ENCODE data around the gene TSHZ2.

The TSHZ2 gene

DNA sequence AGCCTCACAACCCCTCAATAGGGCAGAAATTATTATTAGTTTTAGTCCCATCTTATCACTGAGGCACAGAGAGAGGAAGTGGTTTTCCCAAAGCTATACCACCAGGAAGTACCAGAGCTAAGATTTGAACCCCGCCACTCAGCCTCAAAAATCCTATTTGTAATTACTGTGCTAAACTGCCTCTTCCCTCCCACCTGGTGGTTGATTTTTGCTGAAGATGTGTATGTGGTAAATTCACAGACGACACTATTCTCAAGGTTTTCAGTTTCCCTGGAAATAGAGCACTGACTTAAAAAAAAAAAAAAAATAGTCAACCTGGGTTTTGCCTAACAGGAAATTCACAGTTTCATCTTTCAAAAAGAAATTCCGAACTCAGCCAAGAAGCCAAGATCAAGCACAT lies 57.9 kb downstream of the TSHZ2 start:
- no peak for DNase-seq

DNA sequence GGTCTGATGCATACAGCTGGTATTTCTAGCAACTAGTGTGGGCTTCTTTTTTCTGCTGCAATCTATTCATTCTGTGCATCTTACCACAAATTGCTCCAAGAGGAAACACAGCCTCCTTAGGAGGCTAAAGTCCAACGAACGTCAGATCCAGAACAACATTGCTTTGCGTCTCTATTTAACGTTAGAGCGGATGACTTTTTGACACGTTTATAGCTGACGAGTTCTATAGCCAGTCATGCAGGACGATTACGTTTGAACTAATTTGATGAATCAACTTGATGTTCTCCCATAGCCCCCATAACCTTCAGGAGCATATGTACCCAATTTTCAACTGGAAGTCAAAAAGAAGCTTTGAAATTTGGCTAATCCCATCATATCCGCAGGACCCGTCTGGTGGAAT lies 59.9 kb downstream of the TSHZ2 start:
- DNase-seq = no peak

GRCh38 chr20:53032478-53032932 lies 60.3 kb downstream of the TSHZ2 start:
- DNase-seq = no peak

GRCh38 chr20:53033176-53033575 lies 61.0 kb downstream of the TSHZ2 start:
- no peak for DNase-seq

DNA sequence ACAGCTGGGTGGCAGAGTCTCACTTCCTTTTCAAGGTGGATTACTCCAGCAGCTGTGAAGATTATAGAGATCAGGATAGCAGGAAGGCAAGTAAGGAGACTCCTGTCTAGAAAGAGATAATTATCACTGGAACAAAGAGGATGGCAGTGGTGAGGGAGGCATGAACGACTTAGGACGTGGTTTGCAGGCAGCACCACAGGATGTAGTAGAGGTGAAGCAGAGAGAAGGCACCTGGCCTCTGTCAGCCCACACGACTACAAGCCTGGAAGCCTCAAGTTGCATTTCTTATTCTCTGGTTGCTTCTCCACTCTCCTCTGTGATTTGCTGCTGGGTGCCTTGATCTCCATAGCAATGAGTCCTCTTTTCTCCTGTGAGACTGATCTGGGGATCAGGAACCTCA lies 62.7 kb downstream of the TSHZ2 start:
- no peak for DNase-seq

DNA sequence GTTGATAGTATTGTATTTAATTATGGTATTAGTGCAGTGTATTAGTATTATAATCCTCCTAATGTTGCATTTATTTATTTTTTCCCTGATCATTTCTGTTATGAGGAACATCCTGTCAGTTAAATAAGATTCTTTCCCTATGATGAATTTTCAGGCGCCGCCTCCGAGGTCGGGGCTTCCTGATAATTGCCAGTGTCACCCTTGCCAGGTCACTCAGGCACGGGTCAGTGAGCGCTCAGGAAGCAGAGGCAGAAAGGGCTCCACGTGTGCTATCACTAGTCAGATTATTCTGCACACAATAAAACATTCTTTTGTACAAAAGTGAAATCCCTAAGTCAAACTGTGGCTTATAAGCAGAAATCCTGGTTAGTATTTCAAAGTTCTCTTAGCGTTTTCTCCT lies 64.8 kb downstream of the TSHZ2 start:
- DNase-seq = no peak

- DNase-seq = no peak
Observed at GRCh38 chr20:53037621-53038020, 65.5 kb downstream of the TSHZ2 start.

DNA sequence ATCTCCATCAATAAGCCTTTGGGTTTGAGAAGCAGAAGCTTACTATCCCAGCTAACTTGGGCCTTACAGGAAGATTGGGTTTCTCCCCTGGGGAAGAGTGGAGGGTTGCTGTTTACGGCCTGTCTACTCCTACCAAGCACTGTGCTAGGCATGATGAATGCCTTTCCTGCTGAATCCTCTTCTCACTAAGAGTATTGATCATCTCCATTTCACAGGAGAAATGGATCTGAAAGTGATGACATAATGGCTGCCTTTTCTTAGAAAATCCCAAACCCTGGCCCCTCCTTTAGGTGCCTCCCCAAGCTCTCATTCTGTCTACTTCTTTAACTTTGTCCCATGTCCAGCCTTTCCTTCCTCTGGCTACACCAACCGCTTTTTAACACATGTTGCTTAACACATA lies 66.1 kb downstream of the TSHZ2 start:
- DNase-seq = no peak

- DNase-seq = no peak
Observed at GRCh38 chr20:53040693-53041589, 68.8 kb downstream of the TSHZ2 start.

DNA sequence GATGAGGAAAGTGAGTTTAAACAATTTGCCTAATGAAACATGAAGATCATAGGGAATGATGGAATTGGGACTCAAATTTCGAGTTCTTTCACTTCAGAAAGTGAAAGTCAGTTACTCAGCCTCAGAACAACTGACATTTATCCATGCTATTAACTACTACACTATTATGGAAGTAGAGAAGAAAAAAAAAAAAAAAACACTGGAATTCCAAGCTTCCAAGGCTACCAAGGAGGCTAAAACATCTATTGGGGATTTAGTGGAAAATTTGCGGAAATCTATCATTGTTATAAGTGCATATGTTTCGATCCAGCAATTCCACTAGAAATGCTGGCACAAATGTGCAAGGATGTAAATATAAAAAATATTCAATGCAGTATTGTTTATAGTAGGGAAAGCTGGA lies 70.4 kb downstream of the TSHZ2 start:
- DNase-seq = no peak

DNA sequence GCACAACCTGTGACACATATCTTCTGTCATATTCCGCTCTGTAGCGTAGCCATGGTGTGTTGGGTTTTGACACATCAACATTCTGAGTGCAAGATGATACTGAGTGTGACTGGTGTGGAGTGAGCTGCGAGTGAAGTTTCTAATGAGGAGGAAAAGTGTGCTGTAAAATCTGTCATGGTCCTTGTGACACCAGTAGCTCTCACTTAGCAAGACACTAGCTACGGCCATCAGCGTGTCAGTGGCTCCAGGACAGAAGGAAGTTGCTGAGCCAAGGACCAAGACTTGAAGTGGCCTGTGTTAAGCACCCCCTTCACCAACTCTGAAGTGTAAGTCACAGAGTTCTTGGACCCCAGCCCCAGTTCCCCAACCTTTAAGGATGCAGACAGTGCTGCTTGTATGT lies 72.1 kb downstream of the TSHZ2 start:
- no peak for DNase-seq

DNA sequence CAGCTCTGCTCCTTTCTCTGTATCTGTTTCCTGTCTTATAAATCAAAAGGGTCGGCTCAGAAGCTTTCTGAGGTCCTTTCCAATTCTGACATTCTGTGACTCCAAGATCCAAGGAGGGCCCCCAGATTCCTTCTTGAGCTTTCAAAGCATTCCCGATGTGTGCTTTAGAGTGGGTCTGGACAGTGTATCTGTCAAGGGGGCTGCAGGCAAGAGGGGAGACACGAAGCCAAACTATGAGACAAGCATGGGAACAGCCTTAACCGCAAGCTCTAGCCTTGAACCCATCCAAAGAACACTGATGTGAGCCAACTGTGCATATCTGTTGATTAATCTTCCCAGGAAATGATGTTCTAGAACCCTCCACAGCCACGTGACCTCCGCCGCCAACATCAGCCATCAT lies 73.8 kb downstream of the TSHZ2 start:
- no peak for DNase-seq

GRCh38 chr20:53047203-53047602 lies 75.0 kb downstream of the TSHZ2 start:
- DNase-seq = no peak

DNA sequence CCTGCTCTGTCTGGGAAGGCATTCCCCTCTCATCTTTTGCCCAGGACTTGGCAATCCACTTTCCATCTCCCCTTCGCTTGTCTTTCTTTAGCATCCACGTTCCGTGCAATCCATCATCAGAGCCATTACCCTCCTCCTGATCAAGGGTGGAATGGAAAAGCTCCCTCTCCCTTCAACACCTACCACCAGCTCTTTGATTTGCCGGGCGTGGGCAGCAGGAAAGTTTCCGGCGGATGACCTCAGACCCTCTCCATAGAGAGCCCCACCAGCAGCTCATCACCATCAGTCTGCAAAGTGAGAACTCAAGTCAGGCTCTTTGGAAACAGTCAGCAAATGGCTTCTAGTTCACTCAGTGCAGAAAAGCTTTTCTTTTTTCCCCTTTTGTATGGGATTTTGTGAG lies 76.2 kb downstream of the TSHZ2 start:
- no peak for DNase-seq

- DNase-seq = no peak
Observed at GRCh38 chr20:53050338-53050737, 78.2 kb downstream of the TSHZ2 start.

- DNase-seq = no peak
Observed at GRCh38 chr20:53052380-53052779, 80.2 kb downstream of the TSHZ2 start.

DNA sequence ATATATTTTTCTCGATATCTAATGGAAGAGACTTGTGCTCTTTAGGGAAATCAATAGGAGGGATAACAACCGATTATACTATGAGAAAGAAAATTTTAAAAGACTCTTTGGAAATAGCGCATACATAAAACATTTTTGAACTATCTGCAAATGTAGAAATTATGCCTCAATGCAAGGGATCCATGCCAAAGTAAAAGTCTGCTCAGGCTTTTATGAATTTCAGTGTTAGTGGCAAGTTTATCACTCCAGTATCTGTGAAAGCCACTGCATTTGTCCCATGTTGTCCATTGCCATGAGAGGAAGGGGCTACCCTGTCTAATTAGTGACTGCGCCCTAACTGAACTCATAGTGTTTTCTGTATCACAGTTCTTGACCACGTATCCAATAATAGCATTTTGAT lies 81.4 kb downstream of the TSHZ2 start:
- no peak for DNase-seq

DNA sequence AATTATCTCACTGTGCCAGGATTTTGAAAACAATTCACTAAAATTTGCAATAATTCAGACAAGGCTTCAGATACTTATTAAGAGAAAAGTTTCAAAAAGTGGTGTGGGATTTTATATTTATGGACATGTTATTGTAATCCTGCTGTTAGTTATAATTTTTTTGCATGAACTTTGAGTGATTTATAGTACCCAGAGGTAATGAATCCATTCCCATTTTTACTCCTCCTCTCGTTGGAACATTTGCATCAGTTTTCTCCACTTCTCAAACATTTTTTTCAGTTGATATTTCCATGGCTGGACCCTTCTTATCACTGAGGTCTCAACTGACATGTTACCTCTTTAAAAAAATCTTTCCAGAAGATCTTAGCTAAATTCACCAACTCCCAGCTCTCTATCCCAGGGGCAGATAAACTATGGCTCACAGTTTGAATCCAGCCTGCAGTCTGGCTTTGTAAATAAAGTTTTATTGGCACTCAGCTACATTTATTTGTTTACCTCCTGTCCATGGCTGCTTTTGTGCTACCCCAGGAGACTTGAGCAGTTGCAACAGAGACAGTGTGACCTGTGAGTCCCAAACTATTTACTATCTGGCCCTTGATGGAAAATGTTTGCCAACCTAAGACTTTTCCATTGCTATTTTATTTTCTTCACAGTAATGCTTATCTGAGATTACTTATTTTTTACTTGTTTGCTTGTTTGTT lies 83.4 kb downstream of the TSHZ2 start:
- no peak for DNase-seq

GRCh38 chr20:53057579-53057978 lies 85.4 kb downstream of the TSHZ2 start:
- no peak for DNase-seq

DNA sequence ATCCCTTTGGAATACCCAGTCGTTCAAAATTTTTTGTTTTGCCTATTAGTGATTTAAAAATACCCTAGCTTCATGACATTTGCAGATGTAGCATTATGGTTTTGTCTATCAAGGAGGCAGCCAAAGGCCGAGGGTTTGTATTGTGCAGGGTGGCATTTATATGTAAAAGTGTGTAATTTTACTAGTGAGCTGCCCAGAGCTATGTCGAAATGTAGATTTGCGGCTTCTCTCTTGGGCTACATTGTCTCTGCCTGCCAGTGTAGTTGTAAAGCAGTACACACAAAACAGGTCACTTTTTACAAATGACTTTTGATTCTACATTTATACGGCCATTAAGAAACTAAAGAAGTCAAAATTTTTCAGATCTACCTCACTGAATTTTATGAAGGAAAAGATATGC lies 87.7 kb downstream of the TSHZ2 start:
- DNase-seq = no peak

- DNase-seq = no peak
Observed at GRCh38 chr20:53061192-53062108, 89.3 kb downstream of the TSHZ2 start.

- DNase-seq = no peak
Observed at GRCh38 chr20:53064935-53065334, 92.8 kb downstream of the TSHZ2 start.

DNA sequence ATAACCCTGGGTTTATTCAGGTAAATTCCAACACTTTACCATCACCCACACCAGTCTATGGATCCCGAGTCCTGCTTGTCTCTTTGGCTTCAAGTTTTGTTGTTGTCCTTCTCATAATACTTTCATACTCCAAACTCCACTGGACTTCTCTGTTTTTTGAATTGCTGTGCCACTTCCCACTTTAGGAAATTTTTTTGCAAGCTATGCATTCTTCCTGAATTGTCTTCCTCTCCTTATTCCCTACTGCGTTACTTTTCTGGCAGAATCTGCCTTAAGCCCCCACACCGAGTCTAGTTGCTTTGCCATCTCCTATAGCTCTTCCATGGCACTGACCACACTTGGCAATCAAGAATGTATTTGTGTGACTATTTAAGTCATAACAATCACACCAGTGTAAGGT lies 96.1 kb downstream of the TSHZ2 start:
- DNase-seq = no peak
